ENCODE results near the gene CA11. TPM values are rescaled to one million over a fixed set of nuclear protein-coding genes. Genes with fewer than 3 reads are reported as not detected.

CA11 gene
- total and polyA plus RNA-seq, 9 of the 15 experiments (the other 6 are each of a cell fraction or from before 2014, with no cell fraction given): 2.9 to 19.9 (median 8.3) TPM

- TF ChIP-seq E2F4 (CRISPR knock-in tag; IDR thresholded peaks at IDR 0.05; ENCODE audit: low read depth): no peak
- no peak for TF ChIP-seq ZBED1 (IDR thresholded peaks at IDR 0.05)
- TF ChIP-seq ZNF174 (CRISPR knock-in tag; IDR thresholded peaks at IDR 0.05): no peak
- TF ChIP-seq TCF3 (CRISPR knock-in tag; IDR thresholded peaks at IDR 0.05): no peak
- TF ChIP-seq, protein P1, sequence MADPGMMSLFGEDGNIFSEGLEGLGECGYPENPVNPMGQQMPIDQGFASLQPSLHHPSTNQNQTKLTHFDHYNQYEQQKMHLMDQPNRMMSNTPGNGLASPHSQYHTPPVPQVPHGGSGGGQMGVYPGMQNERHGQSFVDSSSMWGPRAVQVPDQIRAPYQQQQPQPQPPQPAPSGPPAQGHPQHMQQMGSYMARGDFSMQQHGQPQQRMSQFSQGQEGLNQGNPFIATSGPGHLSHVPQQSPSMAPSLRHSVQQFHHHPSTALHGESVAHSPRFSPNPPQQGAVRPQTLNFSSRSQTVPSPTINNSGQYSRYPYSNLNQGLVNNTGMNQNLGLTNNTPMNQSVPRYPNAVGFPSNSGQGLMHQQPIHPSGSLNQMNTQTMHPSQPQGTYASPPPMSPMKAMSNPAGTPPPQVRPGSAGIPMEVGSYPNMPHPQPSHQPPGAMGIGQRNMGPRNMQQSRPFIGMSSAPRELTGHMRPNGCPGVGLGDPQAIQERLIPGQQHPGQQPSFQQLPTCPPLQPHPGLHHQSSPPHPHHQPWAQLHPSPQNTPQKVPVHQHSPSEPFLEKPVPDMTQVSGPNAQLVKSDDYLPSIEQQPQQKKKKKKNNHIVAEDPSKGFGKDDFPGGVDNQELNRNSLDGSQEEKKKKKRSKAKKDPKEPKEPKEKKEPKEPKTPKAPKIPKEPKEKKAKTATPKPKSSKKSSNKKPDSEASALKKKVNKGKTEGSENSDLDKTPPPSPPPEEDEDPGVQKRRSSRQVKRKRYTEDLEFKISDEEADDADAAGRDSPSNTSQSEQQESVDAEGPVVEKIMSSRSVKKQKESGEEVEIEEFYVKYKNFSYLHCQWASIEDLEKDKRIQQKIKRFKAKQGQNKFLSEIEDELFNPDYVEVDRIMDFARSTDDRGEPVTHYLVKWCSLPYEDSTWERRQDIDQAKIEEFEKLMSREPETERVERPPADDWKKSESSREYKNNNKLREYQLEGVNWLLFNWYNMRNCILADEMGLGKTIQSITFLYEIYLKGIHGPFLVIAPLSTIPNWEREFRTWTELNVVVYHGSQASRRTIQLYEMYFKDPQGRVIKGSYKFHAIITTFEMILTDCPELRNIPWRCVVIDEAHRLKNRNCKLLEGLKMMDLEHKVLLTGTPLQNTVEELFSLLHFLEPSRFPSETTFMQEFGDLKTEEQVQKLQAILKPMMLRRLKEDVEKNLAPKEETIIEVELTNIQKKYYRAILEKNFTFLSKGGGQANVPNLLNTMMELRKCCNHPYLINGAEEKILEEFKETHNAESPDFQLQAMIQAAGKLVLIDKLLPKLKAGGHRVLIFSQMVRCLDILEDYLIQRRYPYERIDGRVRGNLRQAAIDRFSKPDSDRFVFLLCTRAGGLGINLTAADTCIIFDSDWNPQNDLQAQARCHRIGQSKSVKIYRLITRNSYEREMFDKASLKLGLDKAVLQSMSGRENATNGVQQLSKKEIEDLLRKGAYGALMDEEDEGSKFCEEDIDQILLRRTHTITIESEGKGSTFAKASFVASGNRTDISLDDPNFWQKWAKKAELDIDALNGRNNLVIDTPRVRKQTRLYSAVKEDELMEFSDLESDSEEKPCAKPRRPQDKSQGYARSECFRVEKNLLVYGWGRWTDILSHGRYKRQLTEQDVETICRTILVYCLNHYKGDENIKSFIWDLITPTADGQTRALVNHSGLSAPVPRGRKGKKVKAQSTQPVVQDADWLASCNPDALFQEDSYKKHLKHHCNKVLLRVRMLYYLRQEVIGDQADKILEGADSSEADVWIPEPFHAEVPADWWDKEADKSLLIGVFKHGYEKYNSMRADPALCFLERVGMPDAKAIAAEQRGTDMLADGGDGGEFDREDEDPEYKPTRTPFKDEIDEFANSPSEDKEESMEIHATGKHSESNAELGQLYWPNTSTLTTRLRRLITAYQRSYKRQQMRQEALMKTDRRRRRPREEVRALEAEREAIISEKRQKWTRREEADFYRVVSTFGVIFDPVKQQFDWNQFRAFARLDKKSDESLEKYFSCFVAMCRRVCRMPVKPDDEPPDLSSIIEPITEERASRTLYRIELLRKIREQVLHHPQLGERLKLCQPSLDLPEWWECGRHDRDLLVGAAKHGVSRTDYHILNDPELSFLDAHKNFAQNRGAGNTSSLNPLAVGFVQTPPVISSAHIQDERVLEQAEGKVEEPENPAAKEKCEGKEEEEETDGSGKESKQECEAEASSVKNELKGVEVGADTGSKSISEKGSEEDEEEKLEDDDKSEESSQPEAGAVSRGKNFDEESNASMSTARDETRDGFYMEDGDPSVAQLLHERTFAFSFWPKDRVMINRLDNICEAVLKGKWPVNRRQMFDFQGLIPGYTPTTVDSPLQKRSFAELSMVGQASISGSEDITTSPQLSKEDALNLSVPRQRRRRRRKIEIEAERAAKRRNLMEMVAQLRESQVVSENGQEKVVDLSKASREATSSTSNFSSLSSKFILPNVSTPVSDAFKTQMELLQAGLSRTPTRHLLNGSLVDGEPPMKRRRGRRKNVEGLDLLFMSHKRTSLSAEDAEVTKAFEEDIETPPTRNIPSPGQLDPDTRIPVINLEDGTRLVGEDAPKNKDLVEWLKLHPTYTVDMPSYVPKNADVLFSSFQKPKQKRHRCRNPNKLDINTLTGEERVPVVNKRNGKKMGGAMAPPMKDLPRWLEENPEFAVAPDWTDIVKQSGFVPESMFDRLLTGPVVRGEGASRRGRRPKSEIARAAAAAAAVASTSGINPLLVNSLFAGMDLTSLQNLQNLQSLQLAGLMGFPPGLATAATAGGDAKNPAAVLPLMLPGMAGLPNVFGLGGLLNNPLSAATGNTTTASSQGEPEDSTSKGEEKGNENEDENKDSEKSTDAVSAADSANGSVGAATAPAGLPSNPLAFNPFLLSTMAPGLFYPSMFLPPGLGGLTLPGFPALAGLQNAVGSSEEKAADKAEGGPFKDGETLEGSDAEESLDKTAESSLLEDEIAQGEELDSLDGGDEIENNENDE (IDR thresholded peaks at IDR 0.05; ENCODE audit: low read depth, low read length): no peak
- TF ChIP-seq PYGO2 (tag; IDR thresholded peaks at IDR 0.05): no peak
- no peak for TF ChIP-seq PKNOX1 (IDR thresholded peaks at IDR 0.05)
- no peak for TF ChIP-seq XRCC3 (IDR thresholded peaks at IDR 0.05)
- no peak for TF ChIP-seq PCBP2 (IDR thresholded peaks at IDR 0.05; ENCODE audit: low read depth, low read length, poor library complexity, severe bottlenecking)
- TF ChIP-seq IFI16 (CRISPR knock-in tag; IDR thresholded peaks at IDR 0.05): no peak
- 0 out of 4 replicates have a peak, but pooled peaks of 1 of the 2 experiments have one; percentile 19 for TF ChIP-seq FOXK2 (conservative IDR thresholded peaks at IDR 0.05 in 1 of 2, IDR thresholded peaks at IDR 0.05 in 1 of 2; ENCODE audit: low read depth in 2 of 2)
- TF ChIP-seq MEF2A (IDR thresholded peaks at IDR 0.05; ENCODE audit: control insufficient read depth, low read depth, low read length): peak; percentile 68; the same call in 1 of the 2 replicates
- TF ChIP-seq POLR3A (IDR thresholded peaks at IDR 0.05; ENCODE audit: borderline replicate concordance, extremely low read depth, insufficient read depth, insufficient read length): no peak
- TF ChIP-seq, protein P2, sequence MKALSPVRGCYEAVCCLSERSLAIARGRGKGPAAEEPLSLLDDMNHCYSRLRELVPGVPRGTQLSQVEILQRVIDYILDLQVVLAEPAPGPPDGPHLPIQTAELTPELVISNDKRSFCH (CRISPR knock-in tag; IDR thresholded peaks at IDR 0.05): no peak
- TF ChIP-seq, protein P2 (tag; IDR thresholded peaks at IDR 0.05): no peak
These were observed 2.1 kb upstream of the CA11 start (continued) for GRCh38 chr19:48648134-48648533.

Measured in K562 (cell line).